GM19043 (cell line): ENCODE measurements around the gene DOC2B.
"Not testable (repeated sequence)": the region's sequence is repeated elsewhere in the genome, so short reads cannot be mapped to it uniquely, and the experiment has no call there.

Experiments
- ATAC-seq: cut with Tn5 transposase; IDR thresholded peaks from one replicate; pipeline ENCODE4 v1.9.1; 2021; ENCODE audit warnings: low read depth; ENCODE audit not compliant: unreplicated experiment

The DOC2B gene

DNA sequence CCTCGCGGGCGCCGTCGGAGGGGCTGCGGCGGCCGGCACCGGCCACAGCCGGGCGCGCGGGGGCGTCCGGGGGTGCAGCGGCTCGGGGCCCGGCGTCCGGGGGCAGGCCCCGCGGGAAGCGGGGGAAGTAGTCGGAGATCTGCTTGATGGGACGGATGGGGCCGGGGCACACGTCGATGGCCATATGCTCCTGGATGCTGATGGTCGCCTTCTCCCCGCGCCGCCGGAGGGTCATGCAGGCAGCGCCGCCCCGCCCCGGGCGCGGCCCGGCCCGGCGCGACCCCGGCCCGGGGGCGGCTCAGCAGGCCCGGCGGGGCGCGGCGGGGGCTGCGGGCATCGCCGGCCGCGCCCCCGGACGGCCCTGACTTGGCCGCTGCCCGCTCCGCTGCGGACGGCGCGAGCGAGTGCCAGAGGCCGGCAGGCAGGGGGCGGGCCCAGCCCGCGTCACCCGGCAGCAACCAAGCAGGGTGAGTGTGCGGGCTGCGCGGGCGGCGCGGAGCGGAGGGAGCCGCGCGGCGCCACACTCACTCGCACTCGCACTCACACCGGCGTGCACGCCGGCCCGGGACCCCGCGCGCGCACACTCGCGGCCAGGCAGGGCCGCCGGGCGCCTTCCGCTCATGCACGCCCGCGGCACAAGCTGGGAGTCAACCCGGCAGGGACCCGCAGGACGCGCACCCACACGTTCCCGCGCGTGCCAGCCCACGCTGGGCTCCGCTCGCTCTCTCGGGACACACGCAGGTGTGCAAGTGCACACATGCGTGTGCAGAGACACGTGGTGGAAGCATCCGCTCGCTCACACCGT is at the start of gene DOC2B:
DOC2B (minus strand) TSS at position 406 of the 805 bp plus-strand sequence; CDS start at position 235, 171 bp downstream.
- no peak for ATAC-seq

DNA sequence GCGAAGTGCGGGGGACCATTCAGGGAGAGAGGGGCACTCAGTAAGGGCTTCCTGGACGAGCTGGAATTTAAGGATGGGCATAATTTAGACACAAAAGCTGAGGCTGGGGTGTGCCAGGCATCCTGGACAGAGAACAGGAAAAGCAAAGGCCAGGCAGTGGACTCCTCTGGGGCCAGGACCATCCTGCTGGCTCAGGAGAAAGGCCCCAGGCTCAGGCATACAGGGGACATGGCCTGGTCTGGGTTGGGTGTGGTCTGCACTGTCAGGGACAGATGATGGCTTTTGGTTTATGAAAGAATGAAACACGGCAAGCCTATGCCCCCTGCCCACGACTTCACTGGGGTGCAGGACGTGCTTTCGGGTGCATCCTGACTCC is 48.9 kb upstream of the DOC2B start:
- ATAC-seq, result no peak

DNA sequence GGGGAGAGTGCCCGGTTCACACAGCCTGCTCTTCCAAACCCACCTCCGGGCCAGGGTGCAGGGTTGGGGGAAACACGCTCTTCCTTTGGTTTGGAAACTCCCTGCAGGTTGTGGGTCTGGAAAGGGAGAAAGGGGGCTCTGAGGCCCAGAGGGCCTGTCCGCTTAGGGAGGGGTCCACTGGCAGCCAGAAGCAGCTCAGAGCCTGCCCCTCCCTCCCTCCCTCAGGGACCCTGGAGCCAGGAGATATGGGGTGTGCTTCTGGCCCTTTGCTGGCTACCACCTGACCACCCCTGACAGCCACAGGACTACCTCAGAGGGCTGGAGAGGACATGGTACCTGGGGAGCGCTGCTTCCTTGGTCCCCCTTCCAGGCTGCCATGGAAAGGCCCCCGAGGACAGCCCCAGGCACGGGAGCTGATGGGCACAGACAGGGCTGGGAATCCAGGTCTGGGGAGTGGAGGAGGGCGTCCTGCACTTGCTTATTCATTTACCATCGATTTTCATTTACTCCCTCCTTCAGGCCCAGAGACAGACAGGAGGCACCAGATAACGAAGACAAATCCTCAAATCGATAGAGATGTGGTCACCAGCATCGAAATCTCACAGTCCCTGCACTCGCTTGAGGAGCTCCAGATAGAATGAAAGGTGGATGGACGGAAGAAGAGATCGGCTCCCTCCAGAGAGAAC is 48.4 kb upstream of the DOC2B start:
- no peak for ATAC-seq

DNA sequence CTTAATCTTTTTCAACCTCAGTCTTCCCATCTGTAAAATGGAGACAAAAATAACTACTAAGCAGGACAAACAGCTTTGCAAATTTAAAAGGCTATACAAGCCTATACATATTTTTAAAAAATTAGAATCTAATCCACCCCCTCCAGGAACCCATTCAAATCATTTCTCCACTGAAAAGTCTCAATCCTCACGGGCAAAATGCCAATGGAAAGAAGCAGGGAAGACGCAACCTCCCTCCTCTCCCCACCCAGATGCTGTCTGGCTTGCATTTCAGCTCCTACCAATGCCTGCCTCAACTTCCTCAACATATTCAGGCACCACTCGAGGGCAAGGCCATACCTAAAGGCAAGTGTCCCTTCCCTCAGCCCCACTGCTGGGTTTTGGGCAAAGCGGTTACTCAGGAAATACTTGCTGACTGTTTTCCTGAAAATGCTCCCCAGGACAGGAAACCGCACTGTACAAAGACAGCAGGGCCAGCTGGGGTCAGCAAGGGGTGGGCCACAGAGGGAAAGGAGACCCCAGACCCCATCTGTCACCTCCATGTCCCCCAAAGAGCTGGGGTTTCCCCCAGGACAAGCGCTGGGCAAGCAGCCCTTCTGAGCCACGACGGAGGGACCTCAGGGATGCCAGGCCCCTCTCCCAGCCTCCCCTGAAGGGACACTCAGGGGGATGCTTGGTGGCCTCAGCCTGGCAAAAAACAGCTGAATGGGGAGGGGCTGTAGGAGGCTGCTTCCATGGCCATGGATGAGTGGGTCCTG is 47.7 kb upstream of the DOC2B start:
- no peak for ATAC-seq

DNA sequence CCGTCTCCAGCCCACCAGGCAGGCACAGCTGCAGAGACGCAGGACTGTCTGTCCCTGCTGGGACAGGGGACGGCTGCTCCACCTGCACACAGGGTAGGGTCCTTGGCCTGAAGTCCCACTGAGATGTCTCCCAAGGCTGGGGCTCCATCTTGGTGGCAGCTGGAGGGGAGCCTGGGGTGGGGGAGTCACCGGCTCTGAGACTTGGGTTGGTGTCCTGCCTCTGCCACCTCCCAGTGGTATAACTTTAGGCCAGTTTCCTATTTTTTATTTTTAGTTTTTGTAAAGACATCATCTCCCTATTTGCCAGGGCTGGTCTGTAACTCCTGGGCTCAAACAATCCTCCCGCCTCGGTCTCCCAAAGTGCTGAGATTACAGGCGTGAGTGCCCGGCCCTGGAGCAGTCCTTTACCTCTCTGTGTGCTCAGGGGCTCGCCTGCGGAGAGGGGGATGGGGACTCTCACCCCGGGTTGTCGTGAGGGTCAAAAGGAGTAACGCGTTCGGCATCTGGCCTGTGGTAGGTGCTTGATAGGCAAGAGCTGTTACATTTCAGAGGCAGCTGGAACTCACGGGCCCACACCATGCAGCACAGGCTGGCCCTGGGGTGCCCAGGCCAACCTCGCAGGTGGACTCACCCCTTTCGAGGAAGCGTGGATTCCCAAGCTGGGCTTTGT is 46.6 kb upstream of the DOC2B start:
- ATAC-seq, result no peak

DNA sequence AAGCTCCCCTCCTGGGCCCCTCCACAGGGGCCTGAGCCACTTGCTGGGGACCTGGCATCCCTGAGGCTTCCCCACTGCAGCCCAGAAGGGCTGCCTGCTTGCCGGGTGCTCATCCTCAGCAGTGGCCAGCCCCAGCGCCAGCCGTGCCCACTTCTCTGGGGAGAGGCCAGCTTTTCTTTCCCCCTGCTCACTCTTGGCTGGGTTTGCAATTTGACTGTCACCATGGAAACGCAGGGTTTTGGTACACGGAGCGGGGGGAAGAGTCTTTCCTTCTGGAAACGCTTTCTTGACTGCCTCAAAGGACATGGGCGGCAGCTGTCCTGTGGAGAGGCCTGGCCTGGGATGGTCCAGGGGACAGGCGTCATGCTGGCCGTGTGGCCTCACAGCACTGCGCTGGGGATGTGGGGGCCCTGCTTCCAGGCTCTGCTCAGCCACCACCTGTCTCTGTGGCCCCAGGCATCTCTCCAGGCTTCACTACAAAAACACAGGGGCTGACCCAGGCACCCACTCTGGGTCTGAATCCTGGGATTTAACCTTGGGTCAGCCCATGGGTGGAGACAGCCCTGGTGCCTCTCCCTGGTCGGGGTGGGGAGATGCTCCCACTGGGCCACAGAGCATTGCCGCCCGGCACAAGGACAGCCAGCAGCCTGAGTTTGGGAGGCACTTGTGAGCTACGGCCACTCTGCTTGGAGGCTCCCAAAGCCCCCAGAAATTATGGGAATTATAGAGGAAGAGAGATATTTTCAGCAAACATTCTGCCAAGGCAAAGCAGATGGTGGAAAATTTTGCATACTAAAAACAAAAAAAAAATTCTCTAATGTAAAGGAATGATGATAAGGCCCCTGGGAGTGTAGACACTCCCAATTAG is 45.9 kb upstream of the DOC2B start:
- ATAC-seq, result no peak

DNA sequence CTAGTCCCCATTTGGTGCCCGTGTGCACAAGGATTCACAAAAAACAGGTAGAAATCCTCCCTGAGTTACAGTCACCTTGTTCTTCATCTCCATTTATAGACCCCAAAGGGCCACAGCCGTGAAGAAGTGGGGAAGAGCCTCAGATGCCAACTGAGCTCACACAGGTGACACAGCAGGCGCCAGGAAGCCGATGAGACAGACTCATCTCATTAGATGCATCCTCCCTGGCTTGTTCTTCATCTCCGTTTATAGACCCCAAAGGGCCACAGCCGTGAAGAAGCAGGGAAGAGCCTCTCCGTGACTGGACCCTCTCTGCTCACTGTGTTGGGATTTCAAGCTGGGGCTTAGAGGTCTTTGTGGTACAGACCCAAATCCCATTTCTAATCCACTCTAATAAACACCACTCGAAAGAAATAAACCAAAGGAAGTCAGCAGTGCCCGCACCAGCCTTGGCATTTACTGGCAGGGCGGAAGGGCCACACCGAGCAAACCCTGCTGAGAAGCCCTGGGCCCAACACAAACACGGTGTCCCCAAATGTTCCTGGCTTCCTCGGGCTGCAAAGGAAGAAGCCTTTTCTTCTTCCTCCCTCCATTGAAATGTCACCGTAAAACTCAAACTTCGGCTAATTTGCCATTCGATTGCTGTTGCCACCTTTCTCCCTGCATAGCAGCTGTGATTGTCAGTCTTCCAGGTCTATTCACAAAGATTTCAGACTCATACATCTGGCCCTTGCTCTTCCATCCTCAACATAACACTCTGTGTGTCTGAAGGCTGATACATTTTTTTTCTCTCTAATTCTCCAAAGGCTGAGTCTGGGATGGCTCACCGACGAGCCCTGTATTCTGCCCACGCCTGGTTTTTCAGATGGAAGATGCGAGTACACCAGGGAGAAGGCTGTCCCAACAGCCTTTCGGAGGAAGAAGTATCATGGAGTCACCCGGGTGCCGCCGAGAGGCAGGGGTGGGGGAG is 44.9 kb upstream of the DOC2B start:
- no peak for ATAC-seq

DNA sequence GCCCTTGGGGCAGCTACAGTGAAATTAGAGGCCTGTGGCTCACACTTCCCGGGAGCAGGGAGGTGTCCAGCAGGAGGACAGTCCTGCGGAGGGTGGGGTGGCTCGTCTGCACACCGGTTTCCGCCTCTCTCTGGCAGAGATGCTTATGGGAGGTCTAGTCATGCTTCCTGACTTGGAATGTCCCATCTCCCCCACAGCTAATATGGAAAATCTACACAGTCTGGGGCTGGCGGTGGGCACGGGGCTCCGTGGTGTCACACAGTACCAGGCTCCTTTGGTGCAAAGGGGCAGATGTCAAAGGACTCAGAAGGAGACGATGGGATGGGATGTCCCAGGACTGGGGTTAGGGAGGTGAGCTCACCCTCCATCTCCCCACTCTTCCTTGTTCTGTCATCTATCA is 44.1 kb upstream of the DOC2B start:
- no peak for ATAC-seq

DNA sequence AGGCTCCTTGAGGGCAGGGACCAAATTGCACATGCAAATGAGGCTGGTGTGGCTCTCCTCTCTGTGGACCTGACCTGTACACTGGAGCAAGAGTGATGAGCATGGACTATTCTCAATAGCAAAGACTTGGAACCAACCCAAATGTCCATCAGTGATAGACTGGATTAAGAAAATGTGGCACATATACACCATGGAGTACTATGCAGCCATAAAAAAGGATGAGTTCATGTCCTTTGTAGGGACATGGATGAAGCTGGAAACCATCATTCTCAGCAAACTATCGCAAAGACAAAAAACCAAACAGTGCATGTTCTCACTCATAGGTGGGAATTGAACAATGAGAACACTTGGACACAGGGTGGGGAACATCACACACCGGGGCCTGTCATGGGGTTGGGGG is 43.1 kb upstream of the DOC2B start:
- ATAC-seq, result not testable (repeated sequence)

DNA sequence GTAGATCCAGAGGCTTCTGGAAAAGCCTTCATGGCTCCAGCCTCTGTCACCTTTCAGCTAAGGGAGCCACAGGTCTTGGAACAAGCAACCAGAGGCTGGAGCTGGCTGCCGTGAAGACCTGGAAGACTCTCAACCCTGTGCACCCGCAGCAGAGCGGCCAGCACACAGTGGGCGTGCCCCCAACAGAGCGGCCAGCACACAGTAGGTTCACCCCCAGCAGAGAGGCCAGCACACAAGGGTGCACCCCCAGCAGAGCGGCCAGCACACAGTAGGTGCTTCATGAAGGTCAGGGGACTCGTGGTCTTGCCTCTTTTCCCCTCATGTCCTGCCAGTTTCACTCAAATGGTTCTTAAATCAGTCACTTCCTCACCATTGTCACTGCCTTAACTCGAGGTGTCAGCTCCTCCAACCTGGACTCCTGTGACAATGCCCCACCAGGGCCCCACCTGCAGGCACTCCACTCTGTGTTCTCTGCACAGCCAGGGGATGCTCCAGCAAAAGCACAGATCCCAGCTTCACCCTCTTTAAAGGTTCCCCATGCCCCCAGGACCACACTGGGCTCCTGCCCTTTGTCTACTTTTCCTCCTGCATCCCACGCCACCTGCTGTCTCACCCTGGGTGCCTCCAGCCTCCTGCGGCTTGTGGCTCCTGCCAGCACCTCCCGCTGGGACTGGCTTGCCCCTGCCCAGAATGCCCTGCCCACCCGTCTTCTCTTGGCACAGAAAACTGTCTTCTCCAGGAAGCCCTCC is 42.4 kb upstream of the DOC2B start:
- ATAC-seq, result no peak

DNA sequence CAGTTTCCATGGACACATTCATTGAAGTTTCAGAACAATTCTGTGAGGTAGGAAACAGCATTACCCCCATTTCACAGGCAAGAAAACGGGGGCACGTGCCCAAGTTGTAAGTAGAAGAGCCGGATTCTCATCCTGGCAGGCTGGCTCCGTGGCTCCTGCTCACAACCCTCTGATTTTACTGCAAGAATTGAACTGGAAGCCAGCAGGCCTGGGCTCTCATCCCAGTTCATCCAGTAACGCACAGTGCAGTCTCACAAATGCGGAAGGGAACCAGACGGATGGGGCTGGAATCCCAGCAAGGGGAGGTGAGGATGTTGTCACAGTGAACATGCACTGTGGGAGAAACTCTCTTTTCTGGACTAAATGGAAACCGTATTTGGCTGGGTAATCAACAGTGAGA is 40.7 kb upstream of the DOC2B start:
- no peak for ATAC-seq

DNA sequence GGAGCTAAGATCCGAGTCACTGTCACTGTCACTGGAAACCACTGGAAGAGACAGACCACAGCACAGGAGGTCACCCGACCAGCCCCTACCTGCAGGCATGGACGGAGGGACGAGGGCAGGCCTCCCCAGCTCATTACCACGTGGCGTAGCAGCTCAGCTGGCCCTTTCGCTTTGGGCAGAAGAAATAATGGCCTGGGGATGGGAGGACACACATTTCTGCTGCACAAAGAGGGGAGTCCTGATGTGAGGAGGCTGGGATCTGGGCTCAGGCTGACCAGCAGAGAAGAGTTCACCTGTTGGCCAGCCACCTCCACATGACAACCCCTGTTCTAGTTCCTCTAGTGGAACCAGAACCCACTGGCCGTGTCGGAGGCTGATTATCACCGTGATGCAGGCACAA is 38.2 kb upstream of the DOC2B start:
- ATAC-seq, result no peak

DNA sequence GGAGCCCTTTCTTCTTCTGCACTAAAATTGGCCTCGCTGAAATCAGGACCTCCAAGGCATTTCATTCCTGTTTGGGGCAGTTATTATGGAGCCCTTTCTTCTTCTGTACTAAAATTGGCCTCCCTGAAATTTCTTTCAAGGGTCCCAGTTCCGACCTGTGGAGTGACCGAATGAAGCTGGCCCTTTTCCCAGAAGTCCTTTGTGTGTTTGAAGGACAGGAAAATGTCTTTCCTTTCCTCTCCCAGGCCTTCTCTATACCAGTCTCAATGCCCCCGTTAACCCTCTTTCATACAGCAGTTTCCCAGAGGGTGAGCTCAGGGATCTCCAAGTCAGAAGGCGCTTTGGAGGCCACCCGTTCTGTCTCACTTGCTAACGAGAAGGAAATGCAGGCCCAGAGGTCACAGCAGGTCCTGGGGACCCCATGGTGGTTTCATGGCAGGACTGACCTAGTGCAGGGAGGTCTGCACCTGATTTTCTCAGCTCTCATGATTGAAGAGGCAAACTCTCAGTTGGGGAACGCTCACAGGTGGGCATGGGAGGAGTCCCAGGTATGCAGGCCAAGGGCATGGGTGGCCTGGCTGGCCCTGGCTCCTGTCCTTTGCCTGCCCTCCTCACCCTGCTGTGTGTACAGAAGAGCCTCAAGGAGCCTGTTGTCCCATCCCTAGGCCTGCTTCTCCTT is 37.1 kb upstream of the DOC2B start:
- no peak for ATAC-seq

DNA sequence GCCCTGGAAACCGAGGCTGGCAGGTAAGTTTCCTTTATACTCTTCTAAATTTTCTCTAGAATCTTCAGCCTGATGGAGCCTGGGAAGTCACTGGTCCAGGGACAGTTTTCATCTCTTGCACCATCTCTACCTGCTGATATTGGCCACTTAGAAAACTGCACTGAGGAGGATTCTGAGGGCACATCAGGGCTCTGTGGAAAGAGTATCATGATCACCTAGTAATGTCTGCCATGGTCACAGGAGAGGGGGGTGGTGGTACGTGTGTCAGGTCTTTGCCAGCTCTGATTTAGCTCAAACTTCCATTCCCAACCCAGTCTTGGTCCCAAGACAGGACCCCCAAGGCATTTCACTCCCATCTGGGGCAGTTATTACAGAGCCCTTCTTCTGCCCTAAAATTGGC is 35.2 kb upstream of the DOC2B start:
- no peak for ATAC-seq

DNA sequence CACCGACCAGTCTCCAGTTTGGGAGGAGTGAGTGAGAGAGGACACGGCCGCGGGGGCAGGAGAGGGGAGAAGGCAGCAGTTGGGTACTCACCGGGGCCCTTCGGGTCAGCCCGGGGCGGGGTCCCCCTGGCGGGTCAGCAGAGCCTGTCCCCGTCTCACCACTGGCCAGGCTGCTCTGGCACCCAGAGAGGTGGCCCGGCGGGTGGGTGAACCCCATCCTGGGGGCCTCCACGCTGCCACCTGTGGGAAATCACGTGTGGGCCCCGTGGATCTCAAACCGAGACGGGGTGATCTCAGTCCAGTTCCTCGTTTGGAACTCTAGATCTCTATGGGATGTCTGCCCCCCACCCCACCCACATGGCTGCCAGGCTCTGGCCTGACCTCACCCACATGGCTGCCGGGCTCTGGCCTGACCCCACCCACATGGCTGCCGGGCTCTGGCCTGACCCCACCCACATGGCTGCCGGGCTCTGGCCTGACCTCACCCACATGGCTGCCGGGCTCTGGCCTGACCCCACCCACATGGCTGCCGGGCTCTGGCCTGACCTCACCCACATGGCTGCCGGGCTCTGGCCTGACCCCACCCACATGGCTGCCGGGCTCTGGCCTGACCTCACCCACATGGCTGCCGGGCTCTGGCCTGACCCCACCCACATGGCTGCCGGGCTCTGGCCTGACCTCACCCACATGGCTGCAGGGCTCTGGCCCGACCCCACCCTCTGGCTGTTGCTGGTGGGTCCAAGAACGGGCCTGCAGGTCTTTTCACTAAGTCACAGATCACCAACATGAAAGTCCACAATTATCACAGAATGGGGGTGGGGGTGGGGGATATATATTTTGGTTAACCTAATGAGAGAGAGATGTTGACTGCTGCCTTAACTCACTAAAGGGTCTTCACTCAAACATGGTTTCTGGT is 34.4 kb upstream of the DOC2B start:
- not testable (repeated sequence) for ATAC-seq

DNA sequence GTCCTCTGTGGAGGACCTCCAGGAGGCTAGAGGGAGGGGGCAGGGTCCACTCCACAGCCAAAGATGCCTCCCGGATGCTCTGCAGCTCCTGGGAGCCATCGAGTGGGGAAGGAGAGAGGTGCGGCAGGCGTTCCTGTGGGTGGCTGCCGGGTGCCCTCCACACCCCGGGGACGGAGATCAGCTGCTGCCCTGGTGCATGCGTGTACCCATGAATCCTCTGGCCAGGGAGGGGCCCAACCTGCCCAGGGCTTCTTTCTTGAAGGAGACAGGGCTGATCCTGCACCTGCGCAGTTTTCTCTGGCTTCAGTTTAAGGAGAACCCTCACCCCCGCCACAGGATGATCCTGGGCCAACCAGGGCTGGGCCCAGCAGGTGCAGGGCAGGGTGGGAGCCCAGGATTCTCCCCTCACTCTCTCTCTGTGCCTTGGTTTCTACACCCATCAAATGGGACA is 33.5 kb upstream of the DOC2B start:
- ATAC-seq, result no peak
